COLO829 (cell line): ENCODE measurements around the gene DLX2.
A peak's percentile ranks its signal among the peaks of the same experiment; 100 is the strongest.

ENCODE experiments used
- DNase-seq: peaks from one replicate; pipeline ENCODE4 v3.0.0; 2012; ENCODE audit warnings: low spot score

Gene DLX2

GRCh38 chr2:172053486-172053885, 49.2 kb downstream of the DLX2 start:
- no peak for DNase-seq

DNA sequence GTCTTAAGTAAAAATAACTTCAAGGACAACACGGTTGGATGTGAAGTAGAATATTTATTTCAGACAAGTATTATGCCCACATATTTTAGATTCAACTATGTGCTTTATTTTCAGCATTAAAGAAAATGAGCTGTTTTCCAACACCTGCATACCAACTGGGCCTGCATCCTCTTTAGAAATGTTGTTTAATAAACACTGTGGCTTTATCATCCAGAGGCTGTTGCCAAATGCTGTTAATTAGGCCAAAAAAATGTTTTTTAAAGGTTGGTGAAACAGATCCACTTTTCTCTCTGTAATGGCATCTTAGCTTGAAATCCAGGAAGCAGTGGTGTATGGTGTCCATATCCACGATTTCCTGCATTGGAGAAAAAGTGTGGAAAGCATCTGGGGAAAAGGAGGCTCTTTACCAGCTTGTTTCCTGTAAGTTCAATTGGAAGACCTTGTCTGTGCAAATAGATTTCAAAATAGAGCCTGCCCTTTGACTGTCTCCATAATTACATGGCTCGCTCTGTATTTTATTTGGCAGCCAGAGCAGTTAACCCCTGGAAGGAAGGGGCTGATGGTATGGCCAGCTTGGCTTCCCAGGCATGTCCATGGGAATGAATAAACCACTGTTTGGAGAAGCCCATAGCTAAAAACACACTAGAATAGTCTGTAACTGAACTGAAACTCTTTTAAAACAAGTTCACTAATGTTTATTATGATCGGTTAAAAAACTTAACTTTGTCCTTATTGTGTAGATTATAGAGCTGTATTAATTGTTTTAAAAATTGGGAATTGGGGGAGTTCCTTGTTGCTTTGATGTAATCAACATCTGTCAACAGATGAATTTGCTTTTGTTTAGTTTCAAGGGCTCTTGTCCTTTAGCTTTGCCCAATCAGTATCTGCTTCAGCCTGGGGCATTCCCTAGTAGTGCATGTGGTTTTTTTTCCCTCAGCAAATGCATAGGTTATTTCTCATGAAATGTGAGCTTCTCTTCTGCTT, 50.4 kb downstream of the DLX2 start:
- peak; percentile 88 for DNase-seq

GRCh38 chr2:172050479-172051125, 52.1 kb downstream of the DLX2 start:
- no peak for DNase-seq

- DNase-seq: no peak
These were observed 53.1 kb downstream of the DLX2 start for GRCh38 chr2:172049567-172050120.
